ENCODE results near the gene ATIC.

DNA sequence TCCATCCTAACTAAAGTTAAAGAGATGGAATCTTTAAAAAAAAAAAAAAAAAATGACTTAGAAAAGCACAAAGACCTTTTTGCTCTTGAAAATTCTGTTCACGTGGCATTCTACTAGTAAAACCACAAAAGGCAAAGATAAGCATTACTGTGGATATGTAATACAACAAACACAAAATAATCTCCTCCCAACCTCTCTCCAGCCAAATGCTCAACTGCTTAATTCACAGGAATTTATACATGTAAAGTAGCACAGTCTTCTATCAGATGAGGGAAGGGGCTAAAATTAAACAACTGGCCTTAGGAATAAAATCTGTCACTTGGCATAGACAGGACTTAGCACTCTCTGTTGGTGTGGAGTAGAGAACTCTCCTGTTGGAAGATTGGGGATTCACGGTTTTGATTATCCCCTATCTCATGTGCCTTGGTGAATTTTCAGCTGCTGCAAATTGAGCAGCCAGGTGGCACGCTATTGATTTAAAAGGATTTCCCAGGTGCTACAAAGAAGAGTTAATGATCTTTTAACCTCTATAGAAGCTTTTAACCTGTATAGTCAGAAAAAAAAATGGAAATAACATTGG, 57.4 kb downstream of the ATIC start:
- TF ChIP-seq CTCF (IDR thresholded peaks at IDR 0.05) = no peak
- TF ChIP-seq POLR2A (IDR thresholded peaks at IDR 0.05) = no peak

All from adrenal gland (tissue), 5 donors.